ENCODE results near the gene GXYLT2. TPM values are rescaled to one million over a fixed set of nuclear protein-coding genes. Genes with fewer than 3 reads are reported as not detected.

GXYLT2 gene
- total RNA-seq, 2 donors from 2014 or later = 7.7 to 20.9 TPM

DNA sequence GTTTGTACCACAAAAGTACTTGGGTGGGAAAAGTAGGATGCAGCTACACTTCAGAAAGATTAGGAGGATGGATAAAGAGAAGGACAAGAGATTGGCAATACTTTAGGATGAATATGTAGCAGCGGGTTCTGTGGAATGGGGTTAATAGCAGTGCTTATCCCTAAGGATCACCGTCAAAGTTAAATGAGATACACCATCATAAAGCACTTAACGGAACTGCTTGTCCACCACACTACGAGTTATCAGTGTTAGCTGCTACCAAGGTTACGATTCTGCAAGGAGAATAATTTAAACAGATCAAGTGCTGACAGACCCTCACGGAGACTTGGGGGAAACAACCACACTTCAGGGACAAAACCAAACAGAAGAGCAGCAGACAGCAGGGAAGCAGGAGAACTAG, 40.6 kb upstream of the GXYLT2 start:
- no peaks in the 10 kb centered on the region for H3K9me3 ChIP-seq
- TF ChIP-seq POLR2AphosphoS5 (IDR thresholded peaks at IDR 0.05) = no peak
- TF ChIP-seq, protein P1, sequence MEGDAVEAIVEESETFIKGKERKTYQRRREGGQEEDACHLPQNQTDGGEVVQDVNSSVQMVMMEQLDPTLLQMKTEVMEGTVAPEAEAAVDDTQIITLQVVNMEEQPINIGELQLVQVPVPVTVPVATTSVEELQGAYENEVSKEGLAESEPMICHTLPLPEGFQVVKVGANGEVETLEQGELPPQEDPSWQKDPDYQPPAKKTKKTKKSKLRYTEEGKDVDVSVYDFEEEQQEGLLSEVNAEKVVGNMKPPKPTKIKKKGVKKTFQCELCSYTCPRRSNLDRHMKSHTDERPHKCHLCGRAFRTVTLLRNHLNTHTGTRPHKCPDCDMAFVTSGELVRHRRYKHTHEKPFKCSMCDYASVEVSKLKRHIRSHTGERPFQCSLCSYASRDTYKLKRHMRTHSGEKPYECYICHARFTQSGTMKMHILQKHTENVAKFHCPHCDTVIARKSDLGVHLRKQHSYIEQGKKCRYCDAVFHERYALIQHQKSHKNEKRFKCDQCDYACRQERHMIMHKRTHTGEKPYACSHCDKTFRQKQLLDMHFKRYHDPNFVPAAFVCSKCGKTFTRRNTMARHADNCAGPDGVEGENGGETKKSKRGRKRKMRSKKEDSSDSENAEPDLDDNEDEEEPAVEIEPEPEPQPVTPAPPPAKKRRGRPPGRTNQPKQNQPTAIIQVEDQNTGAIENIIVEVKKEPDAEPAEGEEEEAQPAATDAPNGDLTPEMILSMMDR (IDR thresholded peaks at IDR 0.05) = no peak
- no peak for TF ChIP-seq POLR2A (IDR thresholded peaks at IDR 0.05)
- peak overlapping the region; percentile 72 to 77 for H3K4me3 ChIP-seq
- H3K36me3 ChIP-seq = no peaks in the 10 kb centered on the region
- H3K27ac ChIP-seq = peak overlapping the region; percentile 67 to 70
- peaks cover 2% of the 10 kb centered on the region for H3K4me1 ChIP-seq (replicated peaks)
- no peaks in the 10 kb centered on the region for H3K27me3 ChIP-seq (replicated peaks; ENCODE audit: insufficient read depth)
- WGBS = 12% methylated on average over 6 of the region's 6 CpGs
- intact Hi-C loops (cut with DNase I) = loop anchor here (5.0 kb wide), 3 partner anchors 40 to 150 kb away; partner anchors contain the start of genes GXYLT2 and PPP4R2
- DNase-seq (ENCODE audit: low spot score) = no peak

DNA sequence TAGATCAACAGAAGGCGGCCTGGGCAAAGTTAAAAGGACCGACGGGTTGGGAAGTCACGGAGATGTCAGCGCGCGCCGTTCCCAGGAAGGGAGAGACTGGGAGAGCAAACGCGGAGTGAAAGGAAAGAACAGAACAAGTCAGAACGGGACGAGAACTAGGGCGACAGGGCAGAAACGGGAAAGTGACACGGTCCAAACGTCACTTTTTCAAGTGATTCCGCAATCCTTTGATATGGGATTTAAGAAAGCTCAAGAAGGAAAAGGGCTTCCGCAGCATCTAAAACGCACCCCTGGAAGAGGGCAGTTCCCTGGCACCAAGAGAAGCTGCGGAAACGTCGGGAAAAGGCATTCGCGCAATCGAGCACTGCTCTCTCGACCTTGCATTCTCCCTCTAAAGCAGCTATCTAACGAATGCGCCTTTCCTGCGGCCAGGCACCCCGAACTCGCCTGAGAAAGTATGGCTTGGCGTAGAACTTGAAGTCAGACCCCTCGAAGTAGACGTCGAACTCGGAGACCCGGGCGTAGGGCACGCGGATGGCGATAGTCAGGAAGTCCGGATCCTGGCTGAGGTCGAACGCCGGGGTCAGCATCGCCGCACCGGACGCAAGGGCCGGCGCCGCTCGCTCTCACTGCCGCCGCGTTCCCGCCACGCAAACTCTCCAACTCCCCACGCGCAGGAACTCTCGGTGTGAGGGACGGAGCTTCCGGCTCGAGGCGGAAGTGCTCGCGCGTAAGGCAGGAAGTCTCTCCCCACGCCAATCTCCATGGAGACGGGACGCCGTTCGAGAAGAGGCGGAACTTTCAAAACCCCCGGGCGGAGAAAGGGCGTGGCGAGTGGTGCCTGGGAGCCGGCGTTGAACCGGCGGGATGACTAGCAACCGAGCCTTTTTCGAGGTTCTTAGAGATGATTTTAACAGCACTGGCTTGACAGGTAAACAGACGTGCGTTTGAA, 39.8 kb upstream of the GXYLT2 start, which contains the start of gene SHQ1:
Gene SHQ1, minus strand, starts transcription at position 695 of the 952 bp plus-strand sequence. Its CDS starts 105 bp downstream, at position 590.
- DNase-seq (ENCODE audit: low spot score) = peak; percentile 94
- H3K9me3 ChIP-seq = no peaks in the 10 kb centered on the region
- H3K4me1 ChIP-seq (replicated peaks) = peaks cover 2% of the 10 kb centered on the region
- TF ChIP-seq POLR2A (IDR thresholded peaks at IDR 0.05) (peak; percentile 38), POLR2AphosphoS5 (IDR thresholded peaks at IDR 0.05) (peak; percentile 93)
- TF ChIP-seq, protein P1 (IDR thresholded peaks at IDR 0.05) = no peak
- intact Hi-C loops (cut with DNase I) = loop anchor here (5.0 kb wide), 3 partner anchors 39 to 149 kb away; partner anchors contain the start of genes GXYLT2 and PPP4R2
- peak within 1 kb of the TSS; percentile 67 to 70 for H3K27ac ChIP-seq
- H3K36me3 ChIP-seq = no peaks in the 10 kb centered on the region
- no peaks in the 10 kb centered on the region for H3K27me3 ChIP-seq (replicated peaks; ENCODE audit: insufficient read depth)
- under 1% methylated on average over 54 of the region's 86 CpGs for whole genome bisulfite sequencing
- peak within 1 kb of the TSS; percentile 72 to 77 for H3K4me3 ChIP-seq

DNA sequence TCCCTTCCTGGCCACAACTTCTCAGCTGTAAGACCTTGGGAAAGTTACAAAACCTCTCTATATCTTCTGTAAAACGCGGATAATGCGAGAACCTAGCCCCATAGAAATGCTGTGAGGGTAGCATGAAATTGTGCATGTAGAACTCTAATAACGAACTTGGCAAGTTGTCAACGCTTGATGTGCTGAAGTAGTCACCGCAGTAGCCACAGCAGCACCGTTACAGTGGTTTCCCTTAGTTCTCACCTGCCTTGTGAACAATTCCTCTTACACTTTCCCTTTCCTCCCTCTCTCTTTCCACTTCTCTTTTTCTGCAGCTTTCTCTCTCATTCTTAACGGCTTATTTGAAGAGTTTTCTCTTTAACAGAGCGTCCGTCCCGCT, 39.2 kb upstream of the GXYLT2 start:
- H3K27ac ChIP-seq = no peak overlapping the region
- no peak for TF ChIP-seq POLR2A (IDR thresholded peaks at IDR 0.05)

DNA sequence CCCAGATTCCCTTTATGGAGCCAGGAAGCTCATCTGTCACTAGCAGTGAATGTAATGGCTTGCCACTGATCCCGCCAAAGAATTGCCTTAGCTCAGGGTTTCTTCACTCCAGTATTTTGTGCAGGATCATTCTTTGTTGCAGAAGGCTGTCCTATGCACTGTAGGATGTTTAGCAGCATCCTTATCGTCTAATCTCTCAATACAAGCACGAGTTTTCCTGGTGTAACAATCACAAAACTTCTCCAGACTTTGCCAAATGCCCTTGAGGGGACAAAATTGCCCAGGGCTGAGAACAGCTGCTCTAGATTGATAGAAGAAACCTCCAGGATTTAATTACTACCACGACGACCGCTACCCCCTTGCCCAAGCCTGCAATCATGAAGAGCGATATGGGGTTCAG, 32.8 kb upstream of the GXYLT2 start:
- no peaks in the 10 kb centered on the region for H3K27me3 ChIP-seq (replicated peaks; ENCODE audit: insufficient read depth)
- intact Hi-C loops (cut with DNase I) = loop anchor here (10.0 kb wide), 1 partner anchor 200 kb away; no protein-coding TSS in a partner anchor
- no peak for DNase-seq (ENCODE audit: low spot score)
- 42% methylated on average over 7 of the region's 7 CpGs for WGBS
- H3K9me3 ChIP-seq = no peaks in the 10 kb centered on the region
- no peak overlapping the region for H3K27ac ChIP-seq
- no peaks in the 10 kb centered on the region for H3K36me3 ChIP-seq
- no peak overlapping the region for H3K4me3 ChIP-seq
- H3K4me1 ChIP-seq (replicated peaks) = no peaks in the 10 kb centered on the region
- TF ChIP-seq, protein P1 (IDR thresholded peaks at IDR 0.05) = no peak
- TF ChIP-seq POLR2AphosphoS5 (IDR thresholded peaks at IDR 0.05) (no peak), POLR2A (IDR thresholded peaks at IDR 0.05) (no peak)

More for the DNA sequence above, 39.2 kb upstream of the GXYLT2 start:
- no peaks in the 10 kb centered on the region for H3K27me3 ChIP-seq (replicated peaks; ENCODE audit: insufficient read depth)
- peaks cover 2% of the 10 kb centered on the region for H3K4me1 ChIP-seq (replicated peaks)
- DNase-seq (ENCODE audit: low spot score) = no peak
- H3K4me3 ChIP-seq = peak overlapping the region; percentile 72 to 77
- intact Hi-C loops (cut with DNase I) = loop anchor here (5.0 kb wide), 3 partner anchors 39 to 149 kb away; partner anchors contain the start of genes GXYLT2 and PPP4R2
- no peaks in the 10 kb centered on the region for H3K36me3 ChIP-seq
- no peaks in the 10 kb centered on the region for H3K9me3 ChIP-seq
- WGBS = 1% methylated on average over 11 of the region's 11 CpGs

DNA sequence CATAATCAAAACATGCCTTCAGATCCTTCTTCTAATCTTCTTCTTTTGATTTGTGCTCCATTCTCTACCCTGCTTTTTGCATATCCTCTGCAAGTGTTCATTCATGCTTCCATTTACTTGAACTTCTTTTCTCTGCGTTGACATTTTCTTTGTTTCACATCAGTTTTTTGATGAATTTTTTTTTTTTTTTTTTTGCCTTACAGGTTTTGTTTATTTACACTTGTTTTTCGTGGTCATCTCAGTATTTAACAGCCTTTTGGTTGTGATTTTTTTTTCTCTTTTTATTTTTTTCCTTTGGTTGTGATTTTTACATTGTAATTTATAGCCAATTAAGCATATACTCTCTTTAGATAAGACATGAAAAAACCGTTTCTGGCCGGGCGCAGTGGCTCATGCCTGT, 27.8 kb upstream of the GXYLT2 start:
- no peak overlapping the region for H3K27ac ChIP-seq
- no peaks in the 10 kb centered on the region for H3K9me3 ChIP-seq
- H3K4me3 ChIP-seq = no peak overlapping the region
- DNase-seq (ENCODE audit: low spot score) = no peak
- no peaks in the 10 kb centered on the region for H3K27me3 ChIP-seq (replicated peaks; ENCODE audit: insufficient read depth)
- TF ChIP-seq POLR2AphosphoS5 (IDR thresholded peaks at IDR 0.05) (no peak), POLR2A (IDR thresholded peaks at IDR 0.05) (no peak)
- TF ChIP-seq, protein P1 (IDR thresholded peaks at IDR 0.05) = no peak
- H3K36me3 ChIP-seq = no peaks in the 10 kb centered on the region
- H3K4me1 ChIP-seq (replicated peaks) = no peaks in the 10 kb centered on the region
- intact Hi-C loops (cut with DNase I) = no loop called here
- WGBS = 73% methylated on average over 5 of the region's 5 CpGs

Data from prostate gland (tissue), 2 donors.